ENCODE data around the gene EDIL3.

The EDIL3 gene

DNA sequence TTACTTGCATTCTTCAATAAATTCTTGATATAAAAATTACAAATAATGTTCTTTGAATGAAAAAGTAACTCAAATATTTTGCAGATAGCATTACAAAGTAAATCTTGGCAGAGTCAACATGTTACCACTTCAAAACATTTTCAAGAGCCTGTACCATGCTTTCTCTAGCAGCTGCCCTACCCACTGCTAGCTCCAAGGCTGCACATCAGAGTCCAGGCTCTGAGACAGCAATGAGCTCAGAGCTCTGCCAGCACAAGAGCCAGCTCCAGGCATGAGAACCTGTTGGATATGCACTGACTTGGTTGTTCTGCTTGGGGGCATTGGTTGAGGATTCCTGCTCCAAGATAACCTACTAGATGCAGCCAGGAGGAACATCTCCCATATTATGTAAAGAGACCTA, 452.7 kb downstream of the EDIL3 start:
- Histone ChIP-seq H3K36me3 (ENCODE audit: control insufficient read depth in 4 of 4, insufficient read depth in 4 of 4, low read length in 3 of 4) (no peaks in the 10 kb centered on the region), H3K27me3 (replicated peaks in 2 of 5; ENCODE audit: control insufficient read depth in 4 of 5, insufficient read depth in 5 of 5, low read length in 4 of 5) (no peaks in the 10 kb centered on the region), H3K27ac (ENCODE audit: insufficient read depth in 1 of 2, low read depth in 1 of 2, low read length in 2 of 2, poor library complexity in 1 of 2, severe bottlenecking in 2 of 2) (no peak overlapping the region), H3K9me3 (ENCODE audit: control extremely low read depth in 1 of 5, control insufficient read depth in 4 of 5, insufficient read depth in 2 of 5, low read depth in 1 of 5, low read length in 4 of 5) (peaks cover 0 to 3% (median 0%) of the 10 kb centered on the region in 5 experiments), H3K4me3 (ENCODE audit: control insufficient read depth in 1 of 7, extremely low read depth in 1 of 7, insufficient read depth in 4 of 7, low read depth in 2 of 7, low read length in 6 of 7) (no peak overlapping the region), H3K4me1 (ENCODE audit: control extremely low read depth in 1 of 4, control insufficient read depth in 4 of 4, insufficient read depth in 4 of 4, low read length in 3 of 4) (no peaks in the 10 kb centered on the region)
- ChIA-PET CTCF (no interaction called here), POLR2A (no interaction called here)
- DNase-seq, result no peak

DNA sequence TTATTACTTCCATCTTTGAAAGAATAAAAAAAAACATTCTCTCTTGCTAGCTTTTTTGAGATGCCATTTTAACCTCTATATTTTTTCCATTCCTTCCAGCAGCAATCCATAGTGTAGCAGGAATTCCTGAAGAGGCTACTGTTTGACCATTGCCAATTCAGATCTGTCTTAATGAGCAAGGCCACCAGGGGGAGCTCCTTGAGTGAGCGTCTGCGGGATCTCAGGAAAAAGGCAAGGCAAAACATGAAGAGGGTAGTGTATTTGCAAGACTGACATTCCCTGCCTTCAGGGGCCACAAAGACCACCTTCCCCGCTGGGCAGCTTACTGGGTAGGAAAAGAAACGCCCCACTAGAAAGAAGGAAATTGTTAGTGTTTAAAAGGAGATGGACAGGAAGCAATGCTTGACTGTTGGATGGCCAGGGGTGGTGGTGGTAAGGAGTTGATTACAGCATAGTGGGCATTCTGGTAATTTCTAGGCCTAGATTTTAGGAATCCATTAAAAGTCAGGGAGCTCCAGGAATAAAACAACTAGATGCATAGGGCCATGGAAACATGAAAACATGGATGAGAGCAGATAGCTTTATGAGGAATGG, 457.4 kb downstream of the EDIL3 start:
- H3K27me3 ChIP-seq (replicated peaks in 2 of 5; ENCODE audit: control insufficient read depth in 4 of 5, insufficient read depth in 5 of 5, low read length in 4 of 5), result no peaks in the 10 kb centered on the region
- peak; percentile 36 to 42 (median 36) for DNase-seq

DNA sequence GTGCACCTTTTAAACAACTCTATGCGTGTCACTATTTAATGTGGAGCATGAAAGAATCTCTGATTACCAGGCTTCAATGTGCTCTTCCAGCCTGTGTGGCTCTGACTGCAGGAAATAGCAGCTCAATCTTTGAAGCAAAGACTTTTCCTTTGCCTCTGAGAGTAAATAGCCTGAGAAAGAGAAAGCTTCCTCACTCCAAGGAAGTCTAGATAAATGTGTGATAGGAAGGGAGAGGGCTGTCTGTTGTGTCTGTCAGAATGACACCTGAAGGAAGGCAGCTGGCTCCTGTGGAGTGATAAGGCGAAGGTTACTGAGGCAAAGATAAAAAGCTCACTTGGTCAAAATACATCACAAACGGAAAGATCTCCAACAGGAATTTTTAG, 458.7 kb downstream of the EDIL3 start:
- Histone ChIP-seq H3K4me3 (ENCODE audit: control insufficient read depth in 1 of 7, extremely low read depth in 1 of 7, insufficient read depth in 4 of 7, low read depth in 2 of 7, low read length in 6 of 7) (no peak overlapping the region), H3K27me3 (replicated peaks in 2 of 5; ENCODE audit: control insufficient read depth in 4 of 5, insufficient read depth in 5 of 5, low read length in 4 of 5) (no peaks in the 10 kb centered on the region), H3K27ac (ENCODE audit: insufficient read depth in 1 of 2, low read depth in 1 of 2, low read length in 2 of 2, poor library complexity in 1 of 2, severe bottlenecking in 2 of 2) (no peak overlapping the region), H3K9me3 (ENCODE audit: control extremely low read depth in 1 of 5, control insufficient read depth in 4 of 5, insufficient read depth in 2 of 5, low read depth in 1 of 5, low read length in 4 of 5) (peaks cover 0 to 5% (median 0%) of the 10 kb centered on the region in 5 experiments), H3K36me3 (ENCODE audit: control insufficient read depth in 4 of 4, insufficient read depth in 4 of 4, low read length in 3 of 4) (no peaks in the 10 kb centered on the region), H3K4me1 (ENCODE audit: control extremely low read depth in 1 of 4, control insufficient read depth in 4 of 4, insufficient read depth in 4 of 4, low read length in 3 of 4) (peaks cover 0 to 5% (median 2%) of the 10 kb centered on the region in 4 experiments)
- WGBS (ENCODE audit: insufficient coverage), result 17% methylated on average over 1 of the region's 3 CpGs
- no peak for DNase-seq
- ChIA-PET CTCF (interaction anchor here (1.4 to 5.2 kb wide), 5 partner anchors 10 to 40 kb away, joined by 3 to 37 read pairs (median 5); no protein-coding TSS in a partner anchor), POLR2A (interaction anchor here (0.7 kb wide), 1 partner anchor 815 kb away, joined by 4 read pairs; no protein-coding TSS in a partner anchor)

More for the DNA sequence above, 457.4 kb downstream of the EDIL3 start:
- ChIA-PET POLR2A (interaction anchor here (0.7 kb wide), 1 partner anchor 38 kb away, joined by 4 read pairs; no protein-coding TSS in a partner anchor), CTCF (interaction anchor here (1.0 to 5.2 kb wide), 15 partner anchors 9 to 345 kb away, joined by 3 to 37 read pairs (median 4); no protein-coding TSS in a partner anchor)
- Histone ChIP-seq H3K4me1 (ENCODE audit: control extremely low read depth in 1 of 4, control insufficient read depth in 4 of 4, insufficient read depth in 4 of 4, low read length in 3 of 4) (peaks cover 0 to 5% (median 2%) of the 10 kb centered on the region in 4 experiments), H3K27ac (ENCODE audit: insufficient read depth in 1 of 2, low read depth in 1 of 2, low read length in 2 of 2, poor library complexity in 1 of 2, severe bottlenecking in 2 of 2) (no peak overlapping the region), H3K36me3 (ENCODE audit: control insufficient read depth in 4 of 4, insufficient read depth in 4 of 4, low read length in 3 of 4) (no peaks in the 10 kb centered on the region), H3K4me3 (ENCODE audit: control insufficient read depth in 1 of 7, extremely low read depth in 1 of 7, insufficient read depth in 4 of 7, low read depth in 2 of 7, low read length in 6 of 7) (no peak overlapping the region), H3K9me3 (ENCODE audit: control extremely low read depth in 1 of 5, control insufficient read depth in 4 of 5, insufficient read depth in 2 of 5, low read depth in 1 of 5, low read length in 4 of 5) (peaks cover 0 to 5% (median 2%) of the 10 kb centered on the region in 5 experiments)
- WGBS (ENCODE audit: insufficient coverage), result 27% methylated on average over 4 of the region's 4 CpGs

DNA sequence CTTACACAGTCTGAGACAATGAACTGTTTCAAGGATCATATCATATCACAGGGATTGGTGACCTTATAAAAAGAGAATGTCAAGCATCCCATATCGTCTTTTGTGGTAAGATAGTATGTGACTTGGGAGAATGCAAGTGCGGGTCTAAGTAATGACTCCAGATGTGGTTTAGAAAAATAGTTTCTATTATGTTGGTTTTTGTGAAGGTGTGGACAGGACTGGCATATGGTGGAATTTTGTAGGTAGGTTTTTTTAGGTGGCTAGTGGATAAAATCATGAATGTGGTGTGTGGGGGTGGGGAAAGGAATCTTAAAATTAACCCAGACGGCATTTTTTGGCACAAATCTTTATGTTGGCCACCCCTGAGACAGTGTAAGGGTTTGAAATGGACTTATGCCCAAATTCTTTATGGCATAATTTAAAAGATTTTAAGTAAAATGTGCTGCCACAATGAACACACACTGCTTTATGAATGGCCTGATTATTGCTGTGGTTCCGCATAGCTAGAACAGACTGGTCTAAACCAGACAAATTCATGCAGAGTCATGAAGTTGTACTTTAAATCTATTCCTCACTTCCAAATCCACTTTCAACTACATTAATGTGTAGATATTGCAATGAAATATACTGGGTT, 459.2 kb downstream of the EDIL3 start:
- DNase-seq, result no peak
- no peaks in the 10 kb centered on the region for H3K36me3 ChIP-seq (ENCODE audit: control insufficient read depth in 4 of 4, insufficient read depth in 4 of 4, low read length in 3 of 4)
- ChIA-PET CTCF (interaction anchor here (1.0 to 5.2 kb wide), 6 partner anchors 10 to 40 kb away, joined by 3 to 37 read pairs (median 4); no protein-coding TSS in a partner anchor), POLR2A (interaction anchor here (0.7 kb wide), 1 partner anchor 815 kb away, joined by 4 read pairs; no protein-coding TSS in a partner anchor)
- 97% methylated on average over 3 of the region's 4 CpGs for WGBS (ENCODE audit: insufficient coverage)
- no peak overlapping the region for H3K27ac ChIP-seq (ENCODE audit: insufficient read depth in 1 of 2, low read depth in 1 of 2, low read length in 2 of 2, poor library complexity in 1 of 2, severe bottlenecking in 2 of 2)
- H3K9me3 ChIP-seq (ENCODE audit: control extremely low read depth in 1 of 5, control insufficient read depth in 4 of 5, insufficient read depth in 2 of 5, low read depth in 1 of 5, low read length in 4 of 5), result peaks cover 0 to 5% (median 0%) of the 10 kb centered on the region in 5 experiments
- peaks cover 0 to 5% (median 2%) of the 10 kb centered on the region in 4 experiments for H3K4me1 ChIP-seq (ENCODE audit: control extremely low read depth in 1 of 4, control insufficient read depth in 4 of 4, insufficient read depth in 4 of 4, low read length in 3 of 4)
- no peaks in the 10 kb centered on the region for H3K27me3 ChIP-seq (replicated peaks in 2 of 5; ENCODE audit: control insufficient read depth in 4 of 5, insufficient read depth in 5 of 5, low read length in 4 of 5)
- H3K4me3 ChIP-seq (ENCODE audit: control insufficient read depth in 1 of 7, extremely low read depth in 1 of 7, insufficient read depth in 4 of 7, low read depth in 2 of 7, low read length in 6 of 7), result no peak overlapping the region

DNA sequence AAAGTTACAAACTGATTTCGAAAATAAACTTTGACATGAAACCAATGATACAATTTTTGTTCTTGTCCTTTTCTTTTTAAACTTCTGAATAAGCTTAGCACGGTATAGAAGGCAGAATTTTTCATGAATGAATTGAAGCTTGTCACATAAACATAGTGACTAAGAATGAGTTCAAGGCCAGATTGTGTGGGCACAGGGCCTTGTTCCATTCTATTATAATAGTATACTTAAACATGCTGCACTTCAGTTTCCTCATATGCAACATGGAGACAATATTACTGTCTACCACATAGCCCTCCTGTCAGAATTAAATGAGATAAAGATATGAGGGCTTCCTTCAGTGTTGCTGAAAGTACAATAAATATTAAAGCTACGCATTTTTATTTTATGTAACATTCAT, 459.8 kb downstream of the EDIL3 start:
- WGBS (ENCODE audit: insufficient coverage), result 100% methylated on average over 1 of the region's 3 CpGs
- ChIA-PET CTCF (interaction anchor here (1.0 to 5.2 kb wide), 3 partner anchors 9 to 38 kb away, joined by 3 to 37 read pairs (median 5); no protein-coding TSS in a partner anchor), POLR2A (no interaction called here)
- no peak overlapping the region for H3K4me3 ChIP-seq (ENCODE audit: control insufficient read depth in 1 of 7, extremely low read depth in 1 of 7, insufficient read depth in 4 of 7, low read depth in 2 of 7, low read length in 6 of 7)
- no peak for DNase-seq
- peaks cover 0 to 5% (median 0%) of the 10 kb centered on the region in 5 experiments for H3K9me3 ChIP-seq (ENCODE audit: control extremely low read depth in 1 of 5, control insufficient read depth in 4 of 5, insufficient read depth in 2 of 5, low read depth in 1 of 5, low read length in 4 of 5)
- no peak overlapping the region for H3K27ac ChIP-seq (ENCODE audit: insufficient read depth in 1 of 2, low read depth in 1 of 2, low read length in 2 of 2, poor library complexity in 1 of 2, severe bottlenecking in 2 of 2)
- H3K27me3 ChIP-seq (replicated peaks in 2 of 5; ENCODE audit: control insufficient read depth in 4 of 5, insufficient read depth in 5 of 5, low read length in 4 of 5), result no peaks in the 10 kb centered on the region
- H3K4me1 ChIP-seq (ENCODE audit: control extremely low read depth in 1 of 4, control insufficient read depth in 4 of 4, insufficient read depth in 4 of 4, low read length in 3 of 4), result peaks cover 0 to 5% (median 2%) of the 10 kb centered on the region in 4 experiments
- no peaks in the 10 kb centered on the region for H3K36me3 ChIP-seq (ENCODE audit: control insufficient read depth in 4 of 4, insufficient read depth in 4 of 4, low read length in 3 of 4)

DNA sequence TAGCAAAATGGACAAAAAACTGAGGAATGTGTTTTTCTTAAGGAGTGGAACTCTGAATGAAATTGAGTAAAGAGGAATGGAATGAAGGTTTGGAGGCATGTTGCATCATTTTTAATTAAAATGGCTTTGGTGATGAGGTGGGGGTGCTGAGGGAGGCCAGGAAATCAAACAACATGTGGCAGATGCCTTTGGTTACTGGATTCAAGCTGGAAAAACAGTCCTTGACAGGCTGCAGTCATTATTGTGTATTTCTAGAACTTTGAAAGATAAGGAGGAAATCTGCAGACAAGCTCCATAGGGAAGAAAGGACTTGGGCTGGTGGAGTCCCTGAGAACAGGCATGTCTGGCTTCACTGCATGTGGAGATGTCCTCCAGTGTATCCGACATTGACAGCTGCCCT, 460.5 kb downstream of the EDIL3 start:
- Histone ChIP-seq H3K36me3 (ENCODE audit: control insufficient read depth in 4 of 4, insufficient read depth in 4 of 4, low read length in 3 of 4) (no peaks in the 10 kb centered on the region), H3K27me3 (replicated peaks in 2 of 5; ENCODE audit: control insufficient read depth in 4 of 5, insufficient read depth in 5 of 5, low read length in 4 of 5) (no peaks in the 10 kb centered on the region), H3K9me3 (ENCODE audit: control extremely low read depth in 1 of 5, control insufficient read depth in 4 of 5, insufficient read depth in 2 of 5, low read depth in 1 of 5, low read length in 4 of 5) (peaks cover 0 to 5% (median 0%) of the 10 kb centered on the region in 5 experiments), H3K4me3 (ENCODE audit: control insufficient read depth in 1 of 7, extremely low read depth in 1 of 7, insufficient read depth in 4 of 7, low read depth in 2 of 7, low read length in 6 of 7) (no peak overlapping the region), H3K27ac (ENCODE audit: insufficient read depth in 1 of 2, low read depth in 1 of 2, low read length in 2 of 2, poor library complexity in 1 of 2, severe bottlenecking in 2 of 2) (no peak overlapping the region), H3K4me1 (ENCODE audit: control extremely low read depth in 1 of 4, control insufficient read depth in 4 of 4, insufficient read depth in 4 of 4, low read length in 3 of 4) (peaks cover 0 to 8% (median 4%) of the 10 kb centered on the region in 4 experiments)
- ChIA-PET CTCF (interaction anchor here (5.2 kb wide), 1 partner anchor 9 kb away, joined by 37 read pairs; no protein-coding TSS in a partner anchor), POLR2A (no interaction called here)
- 83% methylated on average over 1 of the region's 1 CpG for WGBS (ENCODE audit: insufficient coverage)
- no peak for DNase-seq

DNA sequence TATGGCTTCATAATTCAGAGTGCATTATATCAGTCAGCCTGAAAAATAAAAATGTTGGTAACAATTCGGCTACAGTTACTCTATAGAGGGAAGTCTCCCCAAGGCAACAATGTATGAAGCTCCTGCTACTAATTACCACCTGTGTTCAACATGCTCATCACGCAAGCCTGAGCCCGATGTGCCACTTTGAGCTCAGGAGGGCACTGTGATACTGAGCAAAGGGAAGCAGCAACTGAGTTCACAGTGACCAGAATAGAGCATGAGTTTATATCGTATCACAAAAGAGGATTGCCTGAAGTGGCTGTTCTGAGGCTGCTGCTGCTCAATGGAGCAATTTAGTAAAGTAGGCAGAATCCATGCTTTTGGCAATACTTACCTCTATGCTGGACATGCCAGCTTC, 462.0 kb downstream of the EDIL3 start:
- no peaks in the 10 kb centered on the region for H3K27me3 ChIP-seq (replicated peaks in 2 of 5; ENCODE audit: control insufficient read depth in 4 of 5, insufficient read depth in 5 of 5, low read length in 4 of 5)
- ChIA-PET CTCF (interaction anchor here (1.2 to 1.7 kb wide), 2 partner anchors 9 to 15 kb away, joined by 3 to 4 read pairs; no protein-coding TSS in a partner anchor), POLR2A (no interaction called here)
- no peak for DNase-seq
- peaks cover 0 to 5% (median 0%) of the 10 kb centered on the region in 5 experiments for H3K9me3 ChIP-seq (ENCODE audit: control extremely low read depth in 1 of 5, control insufficient read depth in 4 of 5, insufficient read depth in 2 of 5, low read depth in 1 of 5, low read length in 4 of 5)
- H3K27ac ChIP-seq (ENCODE audit: insufficient read depth in 1 of 2, low read depth in 1 of 2, low read length in 2 of 2, poor library complexity in 1 of 2, severe bottlenecking in 2 of 2), result no peak overlapping the region
- peaks cover 0 to 13% (median 8%) of the 10 kb centered on the region in 4 experiments for H3K4me1 ChIP-seq (ENCODE audit: control extremely low read depth in 1 of 4, control insufficient read depth in 4 of 4, insufficient read depth in 4 of 4, low read length in 3 of 4)
- no peak overlapping the region for H3K4me3 ChIP-seq (ENCODE audit: control insufficient read depth in 1 of 7, extremely low read depth in 1 of 7, insufficient read depth in 4 of 7, low read depth in 2 of 7, low read length in 6 of 7)
- H3K36me3 ChIP-seq (ENCODE audit: control insufficient read depth in 4 of 4, insufficient read depth in 4 of 4, low read length in 3 of 4), result no peaks in the 10 kb centered on the region
- WGBS (ENCODE audit: insufficient coverage), result 96% methylated on average over 4 of the region's 4 CpGs
